NB4 (cell line): Measurements from ENCODE around the gene PXT1.

Experiments
- MAX ChIP-seq: IDR thresholded peaks from 2 replicates; pipeline ENCODE4 v1.6.1; 2011; ENCODE audit warnings: low read depth, low read length
- TF ChIP-seq, protein P1 (sequence below): IDR thresholded peaks from one replicate; pipeline ENCODE4 v1.5.1; 2012; ENCODE audit warnings: low read depth, low read length

DNA sequence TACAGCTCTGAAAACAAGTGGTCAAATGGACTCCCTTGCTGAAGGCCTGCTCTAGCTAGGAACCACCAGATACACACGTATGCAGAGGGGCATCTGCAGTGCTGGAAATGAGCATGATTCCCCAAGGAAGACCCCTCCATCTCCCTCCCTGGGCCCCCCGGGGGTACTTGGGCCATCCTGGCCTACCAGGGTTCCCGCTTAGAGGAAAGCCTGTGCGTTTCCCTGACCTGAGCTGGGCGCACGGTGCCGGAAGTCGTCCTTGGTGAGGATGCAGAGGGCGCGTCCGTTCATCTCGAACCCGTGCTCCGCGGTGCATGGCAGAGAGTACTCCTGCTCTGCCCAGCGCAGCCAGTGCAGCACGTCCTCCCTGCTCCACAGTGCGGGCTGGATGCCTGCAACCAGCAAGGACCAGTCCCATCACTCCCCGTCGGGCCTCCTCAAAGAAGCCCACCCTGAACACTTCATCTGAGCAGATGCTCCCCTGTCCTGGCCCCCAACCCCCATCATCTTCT lies 67.0 kb downstream of the PXT1 start:
- no peak for TF ChIP-seq MAX
- TF ChIP-seq, protein P1, sequence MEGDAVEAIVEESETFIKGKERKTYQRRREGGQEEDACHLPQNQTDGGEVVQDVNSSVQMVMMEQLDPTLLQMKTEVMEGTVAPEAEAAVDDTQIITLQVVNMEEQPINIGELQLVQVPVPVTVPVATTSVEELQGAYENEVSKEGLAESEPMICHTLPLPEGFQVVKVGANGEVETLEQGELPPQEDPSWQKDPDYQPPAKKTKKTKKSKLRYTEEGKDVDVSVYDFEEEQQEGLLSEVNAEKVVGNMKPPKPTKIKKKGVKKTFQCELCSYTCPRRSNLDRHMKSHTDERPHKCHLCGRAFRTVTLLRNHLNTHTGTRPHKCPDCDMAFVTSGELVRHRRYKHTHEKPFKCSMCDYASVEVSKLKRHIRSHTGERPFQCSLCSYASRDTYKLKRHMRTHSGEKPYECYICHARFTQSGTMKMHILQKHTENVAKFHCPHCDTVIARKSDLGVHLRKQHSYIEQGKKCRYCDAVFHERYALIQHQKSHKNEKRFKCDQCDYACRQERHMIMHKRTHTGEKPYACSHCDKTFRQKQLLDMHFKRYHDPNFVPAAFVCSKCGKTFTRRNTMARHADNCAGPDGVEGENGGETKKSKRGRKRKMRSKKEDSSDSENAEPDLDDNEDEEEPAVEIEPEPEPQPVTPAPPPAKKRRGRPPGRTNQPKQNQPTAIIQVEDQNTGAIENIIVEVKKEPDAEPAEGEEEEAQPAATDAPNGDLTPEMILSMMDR: no peak
